GM19467 (cell line): ENCODE results near the gene MYL11.

Experiments used
- ATAC-seq: cut with Tn5 transposase; IDR thresholded peaks from one replicate; pipeline ENCODE4 v1.9.1; 2021; ENCODE audit warnings: mild to moderate bottlenecking, moderate library complexity; ENCODE audit not compliant: unreplicated experiment

The MYL11 gene

GRCh38 chr16:30416624-30417528 lies 42.3 kb downstream of the MYL11 start:
- ATAC-seq: no peak

- peak; percentile 79 for ATAC-seq
Measured at GRCh38 chr16:30417529-30418349, 43.1 kb downstream of the MYL11 start.

- no peak for ATAC-seq
Measured at GRCh38 chr16:30418350-30419181, 44.0 kb downstream of the MYL11 start.

- ATAC-seq: no peak
Measured at GRCh38 chr16:30421010-30421409, 46.4 kb downstream of the MYL11 start.
